GM19193 (cell line): ENCODE results near the gene SLC18A2.

Experiments
- POLR2A ChIP-seq: IDR thresholded peaks from 4 replicates; pipeline ENCODE4 v1.6.1; 2011; ENCODE audit not compliant: insufficient read depth, insufficient read length; ENCODE audit errors: extremely low read depth

Gene SLC18A2

GRCh38 chr10:117240621-117241529 is at the start of gene SLC18A2:
Gene SLC18A2 (plus strand): TSS chr10:117241114. CDS start chr10:117241694, 580 bp downstream.
- no peak for TF ChIP-seq POLR2A

DNA sequence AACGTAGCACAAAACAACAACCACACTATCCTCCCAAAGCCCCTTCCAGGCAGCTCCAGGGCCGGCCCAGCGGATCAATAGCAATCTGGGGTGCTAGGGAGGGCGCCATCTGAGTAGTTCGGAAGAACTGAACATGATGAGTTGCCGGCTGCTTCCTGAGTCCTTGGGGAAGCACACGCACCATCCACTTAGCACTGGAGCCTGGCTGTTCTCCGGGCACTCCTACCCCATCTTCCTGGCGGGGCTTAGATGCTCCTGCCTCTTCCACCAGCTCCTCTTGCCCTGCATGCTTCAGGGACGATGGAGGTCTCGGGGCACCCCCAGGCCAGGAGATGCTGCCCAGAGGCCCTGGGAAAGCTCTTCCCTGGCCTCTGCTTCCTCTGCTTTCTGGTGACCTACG is 43.7 kb upstream of the SLC18A2 start, which contains the start of gene KCNK18:
Gene KCNK18, plus strand, starts transcription at position 301 of the 400 bp plus-strand sequence. Its CDS starts 0 bp downstream, at position 301.
- TF ChIP-seq POLR2A, result no peak

DNA sequence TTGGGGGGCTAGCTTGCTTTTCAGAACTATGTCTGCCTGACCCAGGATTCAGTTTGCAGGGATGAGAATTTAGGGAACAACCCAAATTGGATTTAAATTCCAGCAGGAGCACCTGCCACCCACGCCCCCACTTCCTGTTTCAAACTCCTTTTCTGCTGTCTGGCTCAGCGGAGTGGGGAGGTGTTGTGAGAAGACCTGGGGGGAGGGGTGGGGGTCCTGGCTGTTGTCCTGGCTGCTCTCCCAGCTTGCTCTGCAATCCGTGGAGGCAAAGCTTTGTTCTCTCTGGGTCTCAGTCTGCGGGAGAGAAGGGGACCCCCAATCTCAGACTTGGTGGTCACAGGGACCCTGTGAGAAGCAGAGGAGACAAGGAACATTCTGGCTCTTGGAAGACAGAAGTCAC is 42.8 kb upstream of the SLC18A2 start:
- no peak for TF ChIP-seq POLR2A

GRCh38 chr10:117201826-117202225 is 39.1 kb upstream of the SLC18A2 start:
- TF ChIP-seq POLR2A, result no peak

DNA sequence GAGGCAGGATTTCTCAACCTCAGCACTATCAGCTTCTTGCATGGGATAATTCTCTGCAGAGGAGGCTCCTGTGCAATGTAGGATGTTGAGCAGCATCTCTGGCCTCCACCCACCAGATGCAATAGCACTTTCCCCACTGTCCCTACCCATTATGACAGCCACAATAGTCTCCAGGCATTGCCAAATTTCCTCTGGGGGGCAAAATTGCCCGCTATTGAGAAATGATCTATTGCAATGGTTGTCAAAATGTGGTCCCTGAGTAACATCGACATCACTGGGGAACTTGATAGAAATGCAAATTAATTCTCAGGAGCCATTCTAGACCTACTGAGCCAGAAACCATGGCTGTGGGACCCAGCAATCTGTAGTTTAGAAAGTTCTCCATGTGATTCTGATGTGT is 36.6 kb upstream of the SLC18A2 start:
- TF ChIP-seq POLR2A, result no peak

GRCh38 chr10:117212176-117212575 is 28.7 kb upstream of the SLC18A2 start:
- no peak for TF ChIP-seq POLR2A

GRCh38 chr10:117214401-117214800 is 26.5 kb upstream of the SLC18A2 start:
- TF ChIP-seq POLR2A, result no peak

DNA sequence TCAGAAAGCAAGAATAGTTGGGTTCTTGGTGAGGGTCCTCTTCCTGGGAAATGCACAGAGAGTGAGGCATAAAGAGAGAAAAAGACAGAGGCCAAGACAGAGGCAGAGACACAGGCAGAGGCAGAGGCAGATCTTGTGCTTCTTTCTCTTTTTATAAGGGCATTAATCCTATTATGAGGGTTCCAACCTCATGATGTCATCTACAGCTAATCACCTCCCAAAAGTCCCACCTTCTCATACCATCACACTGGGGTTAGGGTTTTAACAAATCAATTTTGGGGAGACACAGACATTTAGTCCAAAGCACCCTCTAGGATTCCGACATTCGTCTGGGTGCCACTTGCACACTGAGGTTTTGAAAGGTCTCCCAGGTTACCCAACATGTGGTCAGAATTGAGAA is 25.8 kb upstream of the SLC18A2 start:
- TF ChIP-seq POLR2A, result no peak

DNA sequence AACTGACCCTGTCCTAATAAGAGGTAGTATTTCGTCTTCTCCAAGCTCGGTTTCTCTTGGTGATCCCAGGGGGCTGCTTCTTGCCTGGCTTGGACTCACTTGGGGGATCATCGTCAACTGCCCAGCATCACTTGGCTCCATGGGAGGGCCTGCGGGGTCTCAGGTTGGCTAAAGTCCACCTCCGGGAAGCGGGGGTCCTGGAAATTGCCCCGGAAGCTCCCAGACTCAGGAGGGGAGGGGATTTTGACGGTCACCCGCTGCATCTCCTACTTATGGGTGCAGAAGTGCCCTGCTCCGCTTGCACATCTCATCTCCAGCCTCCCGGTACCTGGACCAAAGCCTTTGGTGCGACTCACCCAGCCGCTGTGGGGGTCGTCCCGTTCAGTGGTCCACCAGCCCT is 24.9 kb upstream of the SLC18A2 start:
- TF ChIP-seq POLR2A, result no peak

- no peak for TF ChIP-seq POLR2A
These were observed 24.2 kb upstream of the SLC18A2 start for GRCh38 chr10:117216611-117217195.

DNA sequence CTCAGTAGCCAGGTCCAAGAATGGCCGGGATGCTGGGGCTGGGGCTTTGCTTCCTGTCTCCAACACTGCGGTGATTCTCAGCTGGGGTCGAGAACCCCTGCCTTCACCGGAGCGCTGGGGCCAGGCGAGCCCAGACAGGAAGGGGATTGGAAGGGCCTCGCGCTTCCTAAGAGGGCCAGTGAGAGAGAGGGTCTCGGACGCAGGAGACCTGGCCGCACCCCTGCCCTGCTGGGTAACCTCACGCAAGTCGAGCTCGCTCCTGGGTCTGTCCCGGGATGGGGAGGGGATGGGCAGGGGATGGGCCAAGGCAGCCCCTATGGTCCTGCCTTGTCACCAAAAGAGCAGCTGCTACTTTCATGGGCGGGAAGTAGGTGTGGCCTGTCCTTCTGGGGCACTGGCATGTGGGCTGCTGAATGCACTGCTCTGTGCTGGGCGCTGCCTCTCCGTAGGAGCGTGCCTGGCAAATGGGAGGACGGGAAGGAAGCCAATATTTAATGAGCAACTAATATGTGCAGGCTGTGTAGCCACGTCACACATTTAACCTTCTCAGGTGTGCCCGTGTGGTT is 23.6 kb upstream of the SLC18A2 start:
- TF ChIP-seq POLR2A, result no peak

GRCh38 chr10:117218654-117219053 is 22.3 kb upstream of the SLC18A2 start:
- TF ChIP-seq POLR2A, result no peak

- TF ChIP-seq POLR2A, result no peak
These were observed 19.7 kb upstream of the SLC18A2 start for GRCh38 chr10:117221156-117221711.

- TF ChIP-seq POLR2A, result no peak
These were observed 18.4 kb upstream of the SLC18A2 start for GRCh38 chr10:117222552-117222951.

- TF ChIP-seq POLR2A, result no peak
These were observed 17.8 kb upstream of the SLC18A2 start for GRCh38 chr10:117222976-117223692.
